T-helper 1 cell treated with Interleukin-12 subunit alpha and Interleukin-12 subunit beta and Interleukin-4 antibody, amounts not matched to agents 30 μg/mL and 1 μg/mL, for 36 hours (primary cell): Measurements from ENCODE around the gene AGK.
"Not testable (repeated sequence)": the region's sequence is repeated elsewhere in the genome, so short reads cannot be mapped to it uniquely, and the experiment has no call there.

Experiments
- H3K27ac Mint-ChIP-seq: one replicate; pipeline ENCODE4 v1.8.0; 2021; ENCODE audit warnings: mild to moderate bottlenecking, mixed read lengths
- H3K27me3 Mint-ChIP-seq: one replicate; pipeline ENCODE4 v1.8.0; 2021; ENCODE audit warnings: low read depth, mixed read lengths
- H3K36me3 Mint-ChIP-seq: one replicate; pipeline ENCODE4 v1.8.0; 2021; ENCODE audit warnings: low read depth, mixed read lengths
- H3K4me1 Mint-ChIP-seq: one replicate; pipeline ENCODE4 v1.8.0; 2021; ENCODE audit warnings: low read depth, mixed read lengths
- H3K4me3 Mint-ChIP-seq: one replicate; pipeline ENCODE4 v1.8.0; 2021; ENCODE audit warnings: mild to moderate bottlenecking, moderate library complexity, mixed read lengths
- H3K9me3 Mint-ChIP-seq: one replicate; pipeline ENCODE4 v1.8.0; 2021; ENCODE audit warnings: mixed read lengths

AGK gene

GRCh38 chr7:141631525-141631924 is 80.3 kb downstream of the AGK start:
- no peaks in the 10 kb centered on the region for H3K27me3 Mint-ChIP-seq
- H3K4me3 Mint-ChIP-seq: no peak overlapping the region
- no peak overlapping the region for H3K27ac Mint-ChIP-seq
- H3K4me1 Mint-ChIP-seq: no peaks in the 10 kb centered on the region
- H3K9me3 Mint-ChIP-seq: no peaks in the 10 kb centered on the region
- H3K36me3 Mint-ChIP-seq: peaks cover 24% of the 10 kb centered on the region

- Mint-ChIP-seq H3K4me1 (no peaks in the 10 kb centered on the region), H3K27ac (no peak overlapping the region), H3K27me3 (no peaks in the 10 kb centered on the region), H3K9me3 (no peaks in the 10 kb centered on the region), H3K4me3 (no peak overlapping the region), H3K36me3 (peaks cover 26% of the 10 kb centered on the region)
Observed at GRCh38 chr7:141634065-141634464, 82.9 kb downstream of the AGK start.

- H3K4me1 Mint-ChIP-seq: peaks cover 3% of the 10 kb centered on the region
- H3K9me3 Mint-ChIP-seq: no peaks in the 10 kb centered on the region
- no peak overlapping the region for H3K4me3 Mint-ChIP-seq
- no peaks in the 10 kb centered on the region for H3K27me3 Mint-ChIP-seq
- peaks cover 31% of the 10 kb centered on the region for H3K36me3 Mint-ChIP-seq
- no peak overlapping the region for H3K27ac Mint-ChIP-seq
Observed at GRCh38 chr7:141636053-141636452, 84.8 kb downstream of the AGK start.

- H3K4me1 Mint-ChIP-seq: peaks cover 3% of the 10 kb centered on the region
- no peak overlapping the region for H3K27ac Mint-ChIP-seq
- no peak overlapping the region for H3K4me3 Mint-ChIP-seq
- peaks cover 28% of the 10 kb centered on the region for H3K36me3 Mint-ChIP-seq
- no peaks in the 10 kb centered on the region for H3K9me3 Mint-ChIP-seq
- no peaks in the 10 kb centered on the region for H3K27me3 Mint-ChIP-seq
Observed at GRCh38 chr7:141640239-141640840, 89.1 kb downstream of the AGK start.

- no peak overlapping the region for H3K27ac Mint-ChIP-seq
- no peaks in the 10 kb centered on the region for H3K27me3 Mint-ChIP-seq
- H3K9me3 Mint-ChIP-seq: no peaks in the 10 kb centered on the region
- H3K36me3 Mint-ChIP-seq: peaks cover 27% of the 10 kb centered on the region
- H3K4me1 Mint-ChIP-seq: peaks cover 5% of the 10 kb centered on the region
- no peak overlapping the region for H3K4me3 Mint-ChIP-seq
Observed at GRCh38 chr7:141641876-141642275, 90.7 kb downstream of the AGK start.

GRCh38 chr7:141645188-141645587 is 94.0 kb downstream of the AGK start:
- Mint-ChIP-seq H3K4me3 (no peak overlapping the region), H3K9me3 (no peaks in the 10 kb centered on the region), H3K27me3 (no peaks in the 10 kb centered on the region), H3K4me1 (peaks cover 4% of the 10 kb centered on the region), H3K36me3 (peaks cover 21% of the 10 kb centered on the region), H3K27ac (no peak overlapping the region)

GRCh38 chr7:141646826-141647480 is 95.7 kb downstream of the AGK start:
- Mint-ChIP-seq H3K27me3 (no peaks in the 10 kb centered on the region), H3K4me1 (peaks cover 4% of the 10 kb centered on the region), H3K4me3 (no peak overlapping the region), H3K9me3 (no peaks in the 10 kb centered on the region), H3K36me3 (peaks cover 11% of the 10 kb centered on the region), H3K27ac (no peak overlapping the region)

- H3K4me1 Mint-ChIP-seq, H3K27ac Mint-ChIP-seq, H3K4me3 Mint-ChIP-seq, H3K27me3 Mint-ChIP-seq, H3K9me3 Mint-ChIP-seq: not testable (repeated sequence)
- peaks cover 11% of the 10 kb centered on the region for H3K36me3 Mint-ChIP-seq
Observed at GRCh38 chr7:141647701-141648100, 96.5 kb downstream of the AGK start.

- Mint-ChIP-seq H3K27ac (no peak overlapping the region), H3K27me3 (no peaks in the 10 kb centered on the region), H3K9me3 (no peaks in the 10 kb centered on the region), H3K4me3 (no peak overlapping the region), H3K36me3 (peaks cover 12% of the 10 kb centered on the region), H3K4me1 (peaks cover 4% of the 10 kb centered on the region)
Observed at GRCh38 chr7:141648276-141649114, 97.3 kb downstream of the AGK start.

GRCh38 chr7:141649137-141649864 is 98.1 kb downstream of the AGK start:
- Mint-ChIP-seq H3K4me3 (no peak overlapping the region), H3K27ac (no peak overlapping the region), H3K27me3 (no peaks in the 10 kb centered on the region), H3K36me3 (peaks cover 12% of the 10 kb centered on the region), H3K4me1 (peaks cover 5% of the 10 kb centered on the region), H3K9me3 (no peaks in the 10 kb centered on the region)

- Mint-ChIP-seq H3K27ac (peak overlapping the region; percentile 27), H3K36me3 (peaks cover 16% of the 10 kb centered on the region), H3K4me3 (no peak overlapping the region), H3K4me1 (peaks cover 8% of the 10 kb centered on the region), H3K9me3 (no peaks in the 10 kb centered on the region), H3K27me3 (no peaks in the 10 kb centered on the region)
Observed at GRCh38 chr7:141649865-141650634, 98.8 kb downstream of the AGK start.

GRCh38 chr7:141651417-141651816 is 100.2 kb downstream of the AGK start:
- no peaks in the 10 kb centered on the region for H3K27me3 Mint-ChIP-seq
- peaks cover 21% of the 10 kb centered on the region for H3K36me3 Mint-ChIP-seq
- H3K4me3 Mint-ChIP-seq: no peak overlapping the region
- peaks cover 8% of the 10 kb centered on the region for H3K4me1 Mint-ChIP-seq
- no peak overlapping the region for H3K27ac Mint-ChIP-seq
- H3K9me3 Mint-ChIP-seq: no peaks in the 10 kb centered on the region

- no peaks in the 10 kb centered on the region for H3K9me3 Mint-ChIP-seq
- no peak overlapping the region for H3K4me3 Mint-ChIP-seq
- H3K36me3 Mint-ChIP-seq: peaks cover 23% of the 10 kb centered on the region
- peaks cover 6% of the 10 kb centered on the region for H3K4me1 Mint-ChIP-seq
- H3K27me3 Mint-ChIP-seq: no peaks in the 10 kb centered on the region
- no peak overlapping the region for H3K27ac Mint-ChIP-seq
Observed at GRCh38 chr7:141652691-141653090, 101.5 kb downstream of the AGK start.

- H3K36me3 Mint-ChIP-seq: peaks cover 23% of the 10 kb centered on the region
- no peaks in the 10 kb centered on the region for H3K9me3 Mint-ChIP-seq
- H3K27ac Mint-ChIP-seq: peak overlapping the region; percentile 57
- no peaks in the 10 kb centered on the region for H3K27me3 Mint-ChIP-seq
- H3K4me3 Mint-ChIP-seq: no peak overlapping the region
- peaks cover 6% of the 10 kb centered on the region for H3K4me1 Mint-ChIP-seq
Observed at GRCh38 chr7:141654551-141654950, 103.3 kb downstream of the AGK start.
